GM18951 (cell line): Measurements from ENCODE around the gene LIPE.

Experiments used
- POLR2A ChIP-seq: IDR thresholded peaks from 4 replicates; pipeline ENCODE4 v1.6.1; 2011; ENCODE audit warnings: mild to moderate bottlenecking; ENCODE audit not compliant: insufficient read length, insufficient read depth; ENCODE audit errors: extremely low read depth
- in situ Hi-C: fragments of 300-500 bp; cut with MboI; formaldehyde crosslinking; loops from one replicate; pipeline ENCODE4 v1.12.0; 2022; ENCODE audit warnings: low sequenced_read_pairs, mixed read lengths, inconsistent platforms; ENCODE audit not compliant: unreplicated experiment

The LIPE gene

GRCh38 chr19:42378225-42379215 is 48.7 kb downstream of the LIPE start:
- TF ChIP-seq POLR2A: no peak
- in situ Hi-C loops: no loop called here

GRCh38 chr19:42376177-42376555 is 51.0 kb downstream of the LIPE start:
- no peak for TF ChIP-seq POLR2A
- in situ Hi-C loops: no loop called here

GRCh38 chr19:42375415-42376176 is 51.6 kb downstream of the LIPE start:
- no peak for TF ChIP-seq POLR2A
- in situ Hi-C loops: no loop called here

GRCh38 chr19:42374826-42375376 is 52.3 kb downstream of the LIPE start:
- no peak for TF ChIP-seq POLR2A
- in situ Hi-C loops: no loop called here

GRCh38 chr19:42370626-42371175 is 56.5 kb downstream of the LIPE start:
- TF ChIP-seq POLR2A: no peak
- in situ Hi-C loops: no loop called here

- in situ Hi-C loops: no loop called here
Observed at GRCh38 chr19:42370068-42370520, 57.1 kb downstream of the LIPE start.

GRCh38 chr19:42369433-42370067 is 57.6 kb downstream of the LIPE start:
- in situ Hi-C loops: no loop called here
- no peak for TF ChIP-seq POLR2A

More at GRCh38 chr19:42370068-42370520, 57.1 kb downstream of the LIPE start:
- TF ChIP-seq POLR2A: no peak

- no peak for TF ChIP-seq POLR2A
- in situ Hi-C loops: no loop called here
Observed at GRCh38 chr19:42368765-42369164, 58.4 kb downstream of the LIPE start.

- in situ Hi-C loops: no loop called here
- no peak for TF ChIP-seq POLR2A
Observed at GRCh38 chr19:42368360-42368759, 58.8 kb downstream of the LIPE start.

GRCh38 chr19:42367929-42368328 is 59.3 kb downstream of the LIPE start:
- no peak for TF ChIP-seq POLR2A
- in situ Hi-C loops: no loop called here

- TF ChIP-seq POLR2A: no peak
- in situ Hi-C loops: no loop called here
Observed at GRCh38 chr19:42366673-42367072, 60.5 kb downstream of the LIPE start.

GRCh38 chr19:42363614-42364346 is 63.4 kb downstream of the LIPE start:
- TF ChIP-seq POLR2A: no peak
- in situ Hi-C loops: no loop called here
